GM21825 (cell line): ENCODE data around the gene NEDD4L.
A peak's percentile ranks its signal among the peaks of the same experiment; 100 is the strongest.

Source experiments
- ATAC-seq: cut with Tn5 transposase; IDR thresholded peaks from one replicate; pipeline ENCODE4 v1.9.1; 2021; ENCODE audit warnings: mild to moderate bottlenecking, moderate library complexity; ENCODE audit not compliant: unreplicated experiment

The NEDD4L gene

DNA sequence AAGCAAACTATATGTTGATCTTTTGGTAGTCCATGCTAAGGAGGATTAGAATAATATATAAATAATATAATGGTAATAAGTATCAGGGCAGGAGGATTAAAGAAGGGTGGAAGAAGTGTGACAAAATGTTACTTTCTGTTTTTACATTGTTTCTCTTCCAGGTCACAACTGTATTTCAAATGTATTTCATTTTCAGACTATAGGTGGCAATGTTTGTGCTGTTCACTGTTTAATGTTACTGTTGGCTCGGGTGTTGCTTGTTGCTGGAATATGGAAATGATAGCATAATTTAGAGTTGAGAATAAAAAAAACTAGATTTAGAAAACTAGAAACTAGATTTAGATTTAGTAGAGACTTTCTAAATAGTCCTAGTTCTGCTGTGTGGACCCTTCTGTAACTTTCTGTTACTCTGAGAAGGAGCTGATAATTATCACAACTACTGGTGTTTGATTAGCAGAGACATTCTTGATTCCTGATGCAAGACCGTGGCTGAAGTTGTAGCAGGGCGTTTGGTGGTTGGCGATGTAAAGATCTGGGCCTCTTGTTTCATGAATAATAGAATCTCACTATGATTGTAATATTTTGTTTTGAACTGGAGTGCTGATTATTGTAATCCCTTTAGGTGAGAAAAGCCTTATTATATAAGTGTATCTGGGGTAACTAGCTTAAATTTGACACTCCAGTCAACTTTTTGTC lies 7.9 kb downstream of the NEDD4L start:
- ATAC-seq = peak; percentile 70

DNA sequence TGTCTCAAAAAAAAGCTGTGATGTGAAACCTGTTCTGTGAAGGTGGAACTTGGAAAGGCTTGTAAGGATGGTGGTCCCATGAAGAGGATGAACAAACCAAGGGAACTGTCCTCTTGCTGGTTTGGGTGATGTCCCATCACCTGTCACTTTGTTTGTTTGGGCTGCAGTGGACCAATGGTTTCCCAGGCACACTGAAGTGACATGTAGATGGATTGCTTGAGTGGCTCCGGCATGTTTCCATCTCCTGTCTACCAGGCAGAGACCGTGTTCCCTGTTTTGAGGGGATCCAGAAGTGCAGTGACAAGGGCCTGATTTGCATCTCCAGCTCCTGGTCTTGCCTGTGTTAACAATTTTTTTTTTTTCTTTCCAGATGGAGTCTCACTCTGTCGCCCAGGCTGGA lies 8.9 kb downstream of the NEDD4L start:
- ATAC-seq = no peak

DNA sequence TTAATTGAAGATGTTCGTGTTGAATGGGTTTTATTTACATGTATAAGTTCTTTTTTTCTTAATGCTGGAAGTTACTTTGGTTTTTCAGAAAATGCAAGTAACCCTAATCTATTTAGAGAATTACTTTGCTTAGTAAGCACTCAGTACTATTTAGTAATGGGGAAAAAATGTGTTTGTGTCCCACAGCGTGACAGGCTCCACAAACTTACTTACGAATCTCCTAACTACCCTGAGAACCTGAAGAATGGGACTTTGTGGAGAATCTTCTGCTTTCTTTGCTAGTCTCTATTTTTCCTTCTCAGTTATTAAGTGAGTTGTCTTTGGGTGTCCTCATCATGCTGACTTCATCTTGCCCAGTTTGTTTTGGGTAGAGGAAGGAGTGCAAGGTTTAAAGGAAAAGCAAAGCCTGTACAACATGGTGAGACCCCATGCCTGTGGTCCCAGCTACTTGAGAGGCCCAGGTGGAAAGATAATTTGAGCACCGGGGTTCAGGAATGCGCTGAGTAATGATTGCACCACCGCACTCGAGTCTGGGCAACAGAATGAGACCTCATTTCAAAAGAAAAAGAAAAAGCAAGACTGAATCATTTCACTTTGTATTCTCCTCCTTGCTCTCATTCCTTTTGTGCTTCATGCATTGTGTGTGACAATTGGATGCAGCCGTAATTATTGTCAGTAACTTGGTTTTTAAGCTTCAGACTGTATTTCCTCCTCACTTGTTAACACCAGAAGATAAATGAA lies 10.2 kb downstream of the NEDD4L start:
- ATAC-seq = no peak

DNA sequence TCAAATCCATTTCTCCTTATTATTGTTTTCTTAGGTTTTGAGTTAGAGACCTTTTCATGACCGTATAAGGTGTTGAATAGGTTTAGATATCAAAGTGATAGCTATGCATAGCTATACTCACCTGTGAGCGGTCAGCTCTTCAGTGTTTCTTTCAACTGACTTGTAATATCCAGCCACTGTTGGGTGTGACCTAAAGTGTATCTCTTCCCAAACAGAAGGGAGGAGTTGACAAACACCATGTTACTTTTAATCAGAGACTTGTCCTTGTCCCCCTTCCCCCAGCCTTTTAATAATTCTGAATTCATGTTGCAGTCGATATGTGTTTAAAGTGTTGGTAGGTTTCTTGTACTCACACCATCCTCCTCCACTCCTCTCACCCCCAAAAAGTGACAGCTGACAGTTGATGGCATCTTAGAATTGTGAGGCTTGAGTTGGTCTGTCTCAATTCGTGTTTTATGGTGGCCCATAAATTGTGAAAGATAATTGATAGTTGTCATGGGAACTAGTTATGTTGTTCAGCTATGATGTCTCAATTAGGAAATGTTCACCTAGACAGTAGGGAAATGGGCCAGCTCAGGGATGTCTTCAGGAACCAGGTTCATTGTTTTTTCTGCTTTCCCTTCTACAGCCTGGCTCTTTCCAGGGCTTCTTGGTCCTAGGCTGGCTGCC lies 12.0 kb downstream of the NEDD4L start:
- no peak for ATAC-seq

DNA sequence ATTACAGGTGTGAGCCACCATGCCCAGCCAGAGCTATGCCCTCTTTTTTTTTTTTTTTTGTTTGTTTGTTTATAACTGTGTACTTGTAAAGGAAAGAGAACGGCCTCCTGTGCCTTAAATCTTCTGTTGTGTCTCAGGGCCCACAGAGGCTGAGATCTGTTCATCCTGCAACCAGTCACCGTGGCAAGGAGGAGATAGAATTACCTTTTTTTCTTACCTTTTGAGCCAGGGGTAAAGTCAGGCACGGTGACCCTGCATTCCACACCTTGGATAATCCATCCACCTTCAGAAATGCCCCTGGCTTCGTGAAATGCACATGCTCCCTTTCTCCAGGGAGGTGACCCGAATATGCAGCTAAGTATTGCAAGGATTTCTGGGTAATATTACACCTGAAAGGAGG lies 12.8 kb downstream of the NEDD4L start:
- ATAC-seq = no peak

DNA sequence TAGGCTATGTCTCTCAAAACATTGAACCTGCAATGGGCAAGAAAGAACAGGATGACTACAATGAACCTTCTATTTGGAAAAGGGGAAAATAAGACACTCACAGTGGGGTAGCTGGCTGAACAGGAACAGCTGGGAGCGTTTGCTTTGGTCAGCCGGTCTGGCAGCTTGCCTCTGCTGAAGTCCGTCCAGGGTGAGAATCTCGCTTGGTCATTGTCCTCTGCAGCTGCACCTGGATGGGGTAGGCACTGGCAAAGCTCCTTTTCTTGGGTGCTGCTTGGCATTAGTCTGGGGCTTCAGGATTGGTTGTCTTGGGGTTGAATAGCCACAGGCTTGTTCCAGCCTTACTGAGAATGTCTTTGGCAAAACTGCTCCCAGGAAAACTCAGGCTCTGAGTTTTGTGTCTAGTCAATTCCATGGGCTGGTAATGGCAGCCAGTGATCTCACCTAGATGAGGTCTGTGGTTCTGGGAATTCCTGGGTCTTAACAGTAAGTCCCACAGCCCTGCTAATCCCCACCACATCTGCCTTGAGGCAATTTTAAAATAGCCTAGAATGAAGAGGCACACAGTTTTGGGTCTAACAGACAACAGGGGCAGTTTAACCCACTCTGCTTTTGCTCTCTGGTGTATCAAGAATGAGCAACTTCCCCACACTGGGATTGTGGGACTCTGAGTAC lies 13.4 kb downstream of the NEDD4L start:
- ATAC-seq = no peak

DNA sequence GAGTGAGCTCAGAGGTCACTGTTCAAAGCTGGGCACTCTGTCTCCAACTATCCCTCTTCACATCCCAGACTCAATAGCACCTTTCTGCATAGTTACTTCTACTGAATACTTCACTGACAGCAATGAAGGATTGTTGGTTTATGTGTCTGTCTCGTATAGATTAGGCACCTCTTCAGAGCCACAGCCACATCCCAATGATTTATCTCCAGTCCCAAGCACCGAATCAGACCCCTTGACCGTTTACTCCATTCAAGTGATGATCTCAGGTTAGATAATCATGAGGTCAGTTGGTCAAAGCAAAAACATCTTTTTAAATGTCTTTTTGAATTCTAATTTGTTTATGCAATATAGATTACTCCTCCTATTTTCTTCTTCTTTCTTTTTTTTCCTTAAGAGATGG lies 14.7 kb downstream of the NEDD4L start:
- ATAC-seq = no peak

DNA sequence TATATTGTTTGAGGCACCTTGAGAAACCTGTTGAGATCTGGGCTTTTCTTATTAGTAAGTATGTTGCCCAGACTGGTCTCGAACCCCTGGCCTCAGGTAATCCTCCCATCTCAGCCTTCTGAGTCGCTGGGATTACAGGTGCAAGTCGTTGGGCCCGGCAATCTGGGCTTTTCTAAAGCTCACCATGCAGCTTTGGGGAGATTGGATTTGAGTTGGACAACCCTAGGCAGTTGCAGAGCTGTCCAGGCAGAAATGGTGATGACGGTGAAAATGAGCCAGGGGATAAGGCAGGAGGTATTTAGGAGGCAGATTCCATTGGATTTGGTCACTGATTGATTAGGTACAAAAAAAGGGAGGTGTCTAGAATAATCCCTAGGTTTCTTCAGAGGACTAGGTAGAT lies 16.2 kb downstream of the NEDD4L start:
- no peak for ATAC-seq

DNA sequence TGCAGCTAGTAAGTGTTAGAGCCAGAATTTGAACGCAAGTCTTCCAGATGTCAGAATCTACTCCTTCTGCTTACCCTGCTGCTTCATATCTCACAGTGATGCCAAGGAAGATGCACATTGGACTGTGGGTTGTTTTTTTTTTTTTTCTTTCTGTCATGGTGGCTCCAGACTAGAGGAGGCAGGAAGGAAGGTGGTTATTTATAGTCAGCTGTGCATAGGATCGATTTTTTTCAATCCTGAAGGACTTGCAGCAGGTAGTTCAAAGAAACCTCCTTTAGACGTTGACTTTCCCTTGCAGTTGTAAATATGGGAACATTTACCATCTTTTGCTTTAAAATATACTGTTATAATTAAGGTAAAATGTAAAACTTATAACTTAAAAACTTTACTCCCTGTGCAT lies 17.3 kb downstream of the NEDD4L start:
- ATAC-seq = no peak

DNA sequence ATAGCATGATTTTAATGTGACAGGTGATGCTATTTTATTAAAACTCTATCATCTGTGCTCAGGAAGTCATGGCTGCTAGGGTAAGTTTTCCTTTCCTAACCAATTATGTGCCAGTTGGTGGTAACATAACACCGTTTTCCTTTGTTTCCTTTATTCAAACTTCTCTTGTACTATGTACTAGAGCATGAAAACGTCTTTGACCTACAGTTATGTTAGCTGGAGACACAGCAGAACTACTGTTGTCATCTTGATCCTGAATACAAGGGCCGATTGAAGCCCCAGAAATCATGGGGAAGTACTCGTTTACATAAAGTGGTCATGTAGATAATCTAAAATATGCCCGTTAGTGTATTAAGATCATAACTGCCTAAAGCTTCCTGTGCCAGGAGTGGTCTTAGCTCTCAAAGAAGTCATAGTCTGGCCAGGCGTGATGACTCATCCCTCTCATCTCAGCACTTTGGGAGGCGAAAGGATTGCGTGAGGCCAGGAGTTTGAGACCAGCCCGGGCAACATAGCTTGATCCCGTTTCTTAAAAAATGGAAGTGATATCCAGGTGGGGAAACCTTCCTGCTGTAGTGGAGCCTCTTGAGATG lies 20.5 kb downstream of the NEDD4L start:
- no peak for ATAC-seq

DNA sequence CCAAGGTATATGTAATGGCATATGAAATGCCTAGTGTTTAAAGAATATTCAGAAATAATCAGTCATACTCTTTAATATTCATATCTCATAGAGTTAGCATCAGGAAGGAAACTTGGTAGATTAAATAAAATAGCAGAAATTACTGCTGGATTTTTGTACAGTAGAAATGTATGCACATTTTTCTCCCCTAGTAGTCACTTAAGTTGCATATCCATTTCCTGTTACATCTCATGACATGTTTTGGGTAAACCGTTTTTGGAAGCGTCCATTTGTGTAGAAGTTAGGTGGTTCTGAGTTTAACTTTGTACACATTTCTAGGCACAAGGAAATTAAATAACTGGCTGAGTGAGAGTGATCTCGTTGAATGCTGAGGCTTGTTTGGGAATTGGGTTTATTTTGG lies 21.9 kb downstream of the NEDD4L start:
- ATAC-seq = no peak

DNA sequence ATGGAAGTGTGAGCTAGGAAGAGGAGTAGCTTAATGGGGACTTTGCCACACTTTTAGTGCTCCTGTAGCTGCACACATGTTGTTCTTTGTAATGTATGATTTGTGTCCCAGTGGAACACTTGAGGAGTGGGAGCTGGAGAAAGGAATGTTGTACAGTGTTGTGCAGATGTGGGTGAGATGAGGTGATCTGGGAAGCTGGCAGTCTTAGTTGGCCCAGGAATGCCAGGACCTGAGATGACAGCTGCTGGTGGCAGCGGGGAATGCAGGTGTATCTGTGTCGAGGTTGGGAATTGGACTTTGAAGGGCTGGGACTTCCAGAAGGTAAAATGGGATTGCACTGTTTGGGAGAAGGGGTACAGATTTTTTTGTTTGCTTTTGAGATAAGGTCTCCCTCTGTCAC lies 23.6 kb downstream of the NEDD4L start:
- ATAC-seq = no peak

DNA sequence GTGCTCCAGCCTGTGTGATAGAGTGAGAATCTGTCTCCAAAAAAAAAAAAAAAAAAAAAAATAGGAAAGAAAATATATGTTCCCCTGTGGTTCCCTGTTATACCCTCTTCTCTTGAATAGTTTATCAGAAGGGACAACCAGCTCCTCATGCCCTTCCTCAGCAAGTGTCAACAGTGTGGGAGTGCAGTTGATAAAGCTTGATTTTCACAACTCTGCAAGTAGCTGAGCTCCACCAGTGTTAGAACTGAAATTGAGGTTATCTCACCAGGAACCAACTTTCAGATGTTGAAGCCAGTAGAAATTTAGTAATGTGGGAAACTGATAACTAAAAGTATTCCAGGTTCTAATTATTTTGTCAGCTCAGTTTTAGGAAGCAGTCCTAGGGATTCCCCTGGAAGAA lies 25.1 kb downstream of the NEDD4L start:
- no peak for ATAC-seq

DNA sequence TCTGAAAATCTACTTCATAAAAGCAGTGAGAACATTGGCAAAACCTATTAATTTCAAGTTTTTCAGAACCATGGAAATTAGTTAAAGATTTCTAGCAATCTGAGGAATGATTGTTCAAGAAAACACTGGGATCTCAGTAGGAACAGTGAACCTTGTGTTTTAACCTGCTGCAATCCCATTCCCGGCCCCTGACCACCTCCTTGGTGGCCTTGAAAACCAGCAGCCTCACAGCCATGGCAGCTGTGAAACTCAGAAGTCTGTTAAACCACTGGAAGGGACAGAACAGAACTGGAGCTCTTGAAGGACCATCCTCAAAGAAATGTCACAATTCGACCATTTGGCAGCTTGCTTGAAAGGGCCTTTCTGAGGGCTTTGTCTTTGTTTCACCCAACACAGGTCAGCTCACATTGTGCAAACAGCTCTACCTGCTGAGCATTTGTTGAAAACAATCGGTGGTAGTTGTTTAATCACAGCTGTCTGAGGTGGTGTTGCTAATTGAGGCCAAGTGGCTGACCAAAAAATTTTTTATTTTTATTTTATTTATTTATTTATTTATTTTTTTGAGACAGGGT lies 25.8 kb downstream of the NEDD4L start:
- no peak for ATAC-seq

DNA sequence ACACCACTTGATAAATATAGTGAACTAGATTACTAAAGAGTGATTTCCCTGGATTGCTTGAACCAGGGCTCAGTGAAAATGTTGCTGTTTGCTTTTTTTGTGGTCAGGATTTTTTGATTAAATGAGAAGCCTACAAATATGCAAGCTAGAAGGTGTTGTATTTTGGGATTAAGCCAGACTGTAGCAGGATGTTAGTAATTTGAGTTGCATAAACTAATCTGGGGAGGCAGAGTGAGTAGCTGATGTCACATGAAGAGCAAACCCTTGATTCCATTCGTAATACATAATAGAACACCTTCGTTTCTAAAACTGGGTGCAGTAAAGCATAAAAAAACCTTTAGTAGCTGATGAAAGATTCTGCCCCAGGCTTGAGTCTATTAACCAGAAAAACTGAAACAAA lies 32.0 kb downstream of the NEDD4L start:
- no peak for ATAC-seq

DNA sequence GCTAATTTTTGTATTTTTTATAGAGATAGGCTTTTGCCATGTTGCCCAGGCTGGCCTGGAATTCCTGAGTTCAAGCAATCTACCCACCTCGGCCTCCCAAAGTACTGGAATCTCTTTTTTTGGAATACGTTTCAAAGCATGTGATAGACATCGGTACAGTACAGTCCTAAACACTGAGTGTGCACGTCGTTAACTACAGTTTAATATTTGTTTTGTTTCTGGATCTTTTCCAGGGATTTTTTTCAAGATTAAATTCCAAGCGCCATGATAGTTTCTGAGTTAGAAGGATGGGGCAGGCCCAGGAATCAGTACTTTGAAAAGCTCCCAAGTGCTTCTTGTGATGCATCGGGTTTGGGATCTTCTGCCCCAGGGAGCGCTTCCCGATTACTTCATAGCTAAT lies 33.3 kb downstream of the NEDD4L start:
- no peak for ATAC-seq

DNA sequence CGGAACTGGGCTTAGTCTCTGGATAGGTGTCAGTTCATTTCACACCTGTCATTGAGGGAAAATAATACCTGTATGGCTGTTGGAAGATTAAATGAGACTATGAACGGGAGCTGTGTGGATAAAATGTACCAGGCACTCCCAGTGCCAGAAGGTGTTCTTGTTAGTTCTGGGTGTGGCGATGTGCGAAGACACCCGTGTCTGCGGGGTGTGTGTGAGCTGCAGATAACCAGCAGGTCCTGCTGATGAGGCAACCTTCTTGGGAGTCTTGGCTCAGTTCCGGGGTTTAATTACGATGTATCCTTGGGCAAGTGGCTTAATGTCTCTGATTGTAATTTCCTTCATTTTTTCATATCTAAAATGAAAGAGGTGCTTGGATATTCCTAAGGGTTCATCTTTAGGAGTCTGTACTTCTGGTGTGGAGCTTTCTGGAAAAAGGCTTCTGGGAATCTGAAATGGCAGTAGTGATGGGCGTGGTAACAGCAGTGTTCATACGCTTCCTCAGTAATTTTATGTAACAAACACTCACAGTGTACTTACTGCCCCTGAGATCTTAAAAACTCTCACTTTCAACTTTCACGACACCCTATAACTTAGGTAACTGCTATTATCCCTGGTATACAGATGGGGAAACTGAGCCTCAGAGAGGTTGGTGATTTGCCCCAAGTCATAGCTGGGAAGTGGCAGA lies 35.0 kb downstream of the NEDD4L start:
- ATAC-seq = no peak

DNA sequence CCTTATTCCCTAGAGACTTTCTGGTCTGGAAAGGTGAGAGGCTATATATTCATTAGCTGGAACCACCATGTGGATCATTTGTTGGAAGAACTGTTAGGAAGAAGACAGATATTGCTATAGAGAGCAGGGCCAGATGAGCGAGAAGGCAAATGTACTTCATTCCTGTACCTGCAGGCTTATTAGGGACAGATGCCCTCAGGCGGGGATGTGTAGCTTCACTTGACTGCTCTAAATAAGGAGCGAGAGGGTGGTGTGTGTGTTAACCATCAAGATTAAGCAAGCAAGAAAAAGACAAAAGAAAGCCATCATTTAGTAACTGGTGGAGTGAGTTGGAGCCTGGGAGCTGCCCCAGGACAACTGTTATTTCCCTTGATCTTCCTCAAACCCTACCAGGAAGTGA lies 36.4 kb downstream of the NEDD4L start:
- no peak for ATAC-seq

DNA sequence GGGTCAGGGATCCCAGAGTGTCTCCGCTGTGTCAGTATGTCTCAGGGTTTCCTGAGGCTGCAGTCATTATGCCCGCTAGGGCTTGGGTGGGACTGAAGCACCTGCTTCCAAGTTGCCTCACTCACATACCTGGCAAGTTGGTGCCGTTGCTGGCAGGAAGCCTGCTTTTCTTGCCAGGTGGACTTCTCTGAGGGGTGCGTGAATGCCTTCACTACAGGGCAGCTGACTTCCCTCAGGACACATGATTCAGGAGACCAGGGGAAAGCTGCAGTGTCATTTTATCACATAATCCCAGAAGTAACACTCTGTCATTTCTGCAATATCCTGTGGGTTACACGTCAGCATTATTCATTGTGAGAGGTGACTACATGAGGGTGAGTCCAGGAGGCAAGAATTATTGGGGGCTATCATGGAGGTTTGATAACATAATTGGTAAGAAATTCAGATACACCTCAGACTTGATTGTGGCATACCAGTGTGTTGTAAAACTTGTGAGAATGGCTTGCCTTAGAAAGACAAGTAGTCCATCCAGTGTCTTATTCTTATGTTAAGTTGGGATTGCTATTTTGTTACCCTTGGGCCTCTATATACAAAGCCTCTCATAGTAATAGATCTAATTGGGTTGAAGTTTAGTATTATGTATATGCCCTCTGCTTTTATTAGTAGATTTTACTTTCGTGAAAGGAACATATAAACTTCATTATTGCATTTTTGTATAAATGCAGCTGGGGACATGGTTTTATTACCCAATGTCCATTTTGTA lies 44.1 kb downstream of the NEDD4L start:
- no peak for ATAC-seq

DNA sequence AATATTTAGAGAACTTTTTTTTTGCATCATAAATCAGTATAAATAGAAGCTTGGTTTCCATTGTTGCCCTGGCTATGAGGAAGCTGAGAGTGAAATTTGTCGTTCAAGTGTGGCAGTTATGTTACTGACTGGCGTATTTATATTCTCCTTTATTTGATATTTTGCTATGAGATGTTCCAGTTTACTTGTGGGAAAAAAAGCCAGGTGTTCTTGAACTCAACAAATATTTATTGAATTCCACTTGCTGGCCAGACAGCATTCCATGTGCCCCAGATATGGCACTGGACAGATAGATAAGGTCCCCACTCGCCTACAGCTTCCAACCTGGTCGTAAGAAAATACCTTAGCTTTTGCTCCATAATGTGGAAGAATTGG lies 44.7 kb downstream of the NEDD4L start:
- ATAC-seq = no peak
